Amniotic epithelial cell (primary cell): ENCODE data around the gene MT1HL1.
"Not testable (repeated sequence)": the region's sequence is repeated elsewhere in the genome, so short reads cannot be mapped to it uniquely, and the experiment has no call there.

ENCODE experiments used
- DNase-seq: peaks from one replicate; pipeline ENCODE4 v3.0.0-alpha.2; 2010; ENCODE audit warnings: low read depth

Gene MT1HL1

GRCh38 chr1:236975461-236975860, 28.8 kb downstream of the MT1HL1 start:
- no peak for DNase-seq

DNA sequence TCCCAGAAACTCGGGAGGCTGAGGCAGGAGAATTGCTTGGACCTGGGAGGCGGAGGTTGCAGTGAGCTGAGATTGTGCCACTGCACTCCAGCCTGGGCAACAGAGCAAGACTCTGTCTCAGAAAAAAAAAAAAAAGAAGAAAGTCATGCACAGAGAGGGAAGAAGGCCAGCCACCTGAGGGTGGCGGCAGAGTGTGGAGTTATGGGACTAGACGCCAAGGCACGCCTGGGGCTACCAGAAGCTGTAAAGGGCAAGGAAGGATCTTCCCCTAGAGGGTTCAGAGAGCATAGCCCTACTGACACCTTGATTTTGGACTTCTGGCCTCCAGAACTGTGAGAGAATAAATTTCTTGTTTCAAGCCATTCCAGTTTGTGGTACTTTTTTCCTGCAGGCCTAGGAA, 30.2 kb downstream of the MT1HL1 start:
- DNase-seq = not testable (repeated sequence)

DNA sequence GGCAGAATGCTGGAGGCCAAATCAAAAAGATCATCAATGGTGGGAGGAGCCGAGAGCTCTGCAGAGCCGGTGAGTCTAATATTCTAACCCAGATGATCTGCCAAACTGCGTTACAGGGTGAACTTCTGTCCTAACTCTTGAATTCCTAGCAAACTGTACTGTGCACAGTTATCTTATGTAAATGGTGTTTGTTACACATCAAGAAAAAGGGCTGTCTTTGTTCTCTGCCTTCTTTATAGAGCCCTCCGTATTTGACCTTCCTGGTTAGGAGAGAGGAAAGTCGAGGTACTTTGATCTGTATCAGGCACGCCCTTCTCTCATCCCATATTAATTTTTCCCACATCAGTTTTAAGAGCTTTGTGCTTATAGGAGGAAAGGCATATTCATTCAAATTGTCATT, 37.6 kb downstream of the MT1HL1 start:
- DNase-seq = no peak

- DNase-seq = no peak
Observed at GRCh38 chr1:236963920-236964319, 40.3 kb downstream of the MT1HL1 start.

DNA sequence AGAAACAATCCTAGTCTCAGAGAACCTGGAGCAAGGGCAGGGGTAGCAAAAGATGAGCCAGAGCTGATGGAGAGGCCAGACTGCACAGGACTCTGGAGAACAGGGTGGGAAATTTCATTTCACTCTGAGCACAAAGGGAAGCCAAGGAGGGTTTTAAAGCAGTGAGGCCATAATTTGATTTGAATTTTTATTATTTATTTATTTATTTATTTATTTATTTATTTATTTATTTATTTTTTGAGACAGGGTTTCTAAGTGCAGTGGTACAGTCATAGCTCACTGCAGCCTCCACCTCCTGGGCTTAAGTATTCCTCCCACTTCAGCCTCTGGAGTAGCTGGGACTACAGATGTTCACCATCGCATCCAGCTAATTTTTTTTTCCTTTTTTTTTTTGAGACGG, 45.1 kb downstream of the MT1HL1 start:
- no peak for DNase-seq

DNA sequence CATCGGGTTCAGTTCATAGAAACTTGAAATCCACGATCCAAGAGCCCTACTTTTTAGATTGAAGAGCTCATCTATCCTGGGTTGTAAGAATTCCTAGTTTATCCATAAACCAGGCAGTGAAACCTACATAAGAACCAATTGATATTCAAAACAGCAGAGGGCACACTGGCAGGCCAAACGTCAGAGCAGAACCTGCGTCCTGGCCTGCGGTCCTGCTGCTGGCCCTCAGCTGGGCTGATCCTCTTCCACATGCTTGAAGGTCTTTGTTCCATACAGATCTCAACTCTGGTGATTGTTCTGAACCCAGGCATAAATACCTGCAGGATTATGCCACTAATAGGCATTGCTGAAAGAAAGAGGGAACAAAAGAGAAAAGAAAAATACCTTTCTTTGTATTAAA, 47.0 kb downstream of the MT1HL1 start:
- no peak for DNase-seq
